BE2C (cell line): ENCODE measurements around the gene NTRK2.

Source experiments
- DNase-seq: peaks from one replicate; pipeline ENCODE4 v3.0.0-alpha.2; 2020
- H3K27me3 ChIP-seq: fragments of 250-450 bp; sonication (Bioruptor Pico); 2 replicates; pipeline ENCODE4 v1.5.1; 2020; ENCODE audit warnings: mild to moderate bottlenecking
- H3K36me3 ChIP-seq: fragments of 250-450 bp; sonication (Bioruptor Pico); 2 replicates; pipeline ENCODE4 v1.5.1; 2020; ENCODE audit warnings: mild to moderate bottlenecking
- H3K4me1 ChIP-seq: fragments of 250-450 bp; sonication (Bioruptor Pico); 2 replicates; pipeline ENCODE4 v1.5.1; 2020
- H3K4me3 ChIP-seq: 2 replicates; pipeline ENCODE4 v1.5.1; 2011; ENCODE audit warnings: low read depth, low read length
- H3K9me3 ChIP-seq: fragments of 250-450 bp; sonication (Bioruptor Pico); 2 replicates; pipeline ENCODE4 v1.5.1; 2020
- CTCF ChIP-seq: IDR thresholded peaks from 2 replicates; pipeline ENCODE4 v1.5.1; 2012; ENCODE audit warnings: mild to moderate bottlenecking, low read depth, low read length

The NTRK2 gene

DNA sequence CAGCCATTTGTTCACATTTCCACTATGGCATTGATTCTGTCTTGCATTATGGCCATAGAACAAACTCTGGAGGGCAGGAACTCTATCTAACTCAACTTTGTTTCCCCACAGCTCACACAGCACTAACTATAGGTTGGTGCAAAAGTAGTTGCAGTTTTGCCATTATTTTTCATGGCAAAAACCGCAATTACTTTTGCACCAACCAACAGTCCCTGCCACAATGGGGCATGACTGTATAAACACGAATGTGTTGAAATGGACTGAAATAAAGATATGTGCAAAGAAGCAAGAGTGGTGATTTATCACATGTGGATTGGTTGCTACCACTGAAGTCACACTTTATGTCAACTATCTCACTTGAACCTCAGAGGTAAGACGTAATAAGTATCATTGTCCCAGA, 338.7 kb downstream of the NTRK2 start:
- H3K36me3 ChIP-seq: no peaks in the 10 kb centered on the region
- no peaks in the 10 kb centered on the region for H3K4me1 ChIP-seq
- H3K9me3 ChIP-seq: no peaks in the 10 kb centered on the region
- no peak for DNase-seq
- H3K27me3 ChIP-seq: no peaks in the 10 kb centered on the region
- no peak for TF ChIP-seq CTCF
- no peak overlapping the region for H3K4me3 ChIP-seq

DNA sequence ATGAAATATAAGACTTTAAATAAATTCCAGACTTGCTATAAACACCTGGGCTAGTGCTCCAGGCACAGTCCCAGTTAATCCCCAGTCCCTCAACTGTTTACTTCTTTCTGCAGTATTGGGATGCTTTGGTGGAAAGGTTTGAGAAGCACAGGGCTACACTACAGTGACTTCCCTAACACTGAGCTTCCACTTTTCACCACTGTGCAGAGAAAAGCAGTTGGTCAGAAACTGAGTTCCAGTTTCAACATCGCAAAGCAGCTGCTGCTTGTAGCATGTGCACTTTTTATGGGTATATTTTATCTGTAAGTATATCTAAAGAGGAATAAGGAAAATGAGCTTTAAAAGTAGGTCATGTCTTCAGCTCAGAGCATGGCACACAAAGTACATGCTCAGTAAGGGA, 339.7 kb downstream of the NTRK2 start:
- Histone ChIP-seq H3K4me3 (no peak overlapping the region), H3K4me1 (no peaks in the 10 kb centered on the region), H3K36me3 (no peaks in the 10 kb centered on the region), H3K27me3 (no peaks in the 10 kb centered on the region), H3K9me3 (no peaks in the 10 kb centered on the region)
- DNase-seq: no peak
- TF ChIP-seq CTCF: no peak

- H3K27me3 ChIP-seq: no peaks in the 10 kb centered on the region
- no peak for DNase-seq
- TF ChIP-seq CTCF: no peak
- no peaks in the 10 kb centered on the region for H3K9me3 ChIP-seq
- H3K4me3 ChIP-seq: no peak overlapping the region
- H3K4me1 ChIP-seq: no peaks in the 10 kb centered on the region
- no peaks in the 10 kb centered on the region for H3K36me3 ChIP-seq
Measured at GRCh38 chr9:85013703-85014102, 344.2 kb downstream of the NTRK2 start.

DNA sequence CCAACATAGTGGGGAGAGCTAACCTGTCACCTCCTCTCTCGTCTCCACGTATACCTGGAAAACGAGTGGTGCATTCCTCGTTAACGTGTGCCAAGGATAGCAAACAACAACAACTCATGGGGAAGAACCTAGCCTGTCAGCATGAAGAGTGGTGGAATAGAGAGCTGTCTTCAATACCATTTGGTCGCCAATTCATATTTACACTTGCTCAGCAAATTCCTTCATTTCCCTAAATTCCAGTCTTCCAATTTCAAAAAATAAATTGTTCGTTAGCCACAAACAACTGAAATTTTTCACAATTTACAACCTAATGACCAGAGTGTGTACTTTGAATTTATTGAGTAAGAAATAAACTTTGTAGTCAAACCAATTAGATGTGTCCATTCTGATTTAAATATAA, 344.8 kb downstream of the NTRK2 start:
- no peak for TF ChIP-seq CTCF
- Histone ChIP-seq H3K9me3 (no peaks in the 10 kb centered on the region), H3K4me1 (no peaks in the 10 kb centered on the region), H3K27me3 (no peaks in the 10 kb centered on the region), H3K36me3 (no peaks in the 10 kb centered on the region), H3K4me3 (no peak overlapping the region)
- no peak for DNase-seq

DNA sequence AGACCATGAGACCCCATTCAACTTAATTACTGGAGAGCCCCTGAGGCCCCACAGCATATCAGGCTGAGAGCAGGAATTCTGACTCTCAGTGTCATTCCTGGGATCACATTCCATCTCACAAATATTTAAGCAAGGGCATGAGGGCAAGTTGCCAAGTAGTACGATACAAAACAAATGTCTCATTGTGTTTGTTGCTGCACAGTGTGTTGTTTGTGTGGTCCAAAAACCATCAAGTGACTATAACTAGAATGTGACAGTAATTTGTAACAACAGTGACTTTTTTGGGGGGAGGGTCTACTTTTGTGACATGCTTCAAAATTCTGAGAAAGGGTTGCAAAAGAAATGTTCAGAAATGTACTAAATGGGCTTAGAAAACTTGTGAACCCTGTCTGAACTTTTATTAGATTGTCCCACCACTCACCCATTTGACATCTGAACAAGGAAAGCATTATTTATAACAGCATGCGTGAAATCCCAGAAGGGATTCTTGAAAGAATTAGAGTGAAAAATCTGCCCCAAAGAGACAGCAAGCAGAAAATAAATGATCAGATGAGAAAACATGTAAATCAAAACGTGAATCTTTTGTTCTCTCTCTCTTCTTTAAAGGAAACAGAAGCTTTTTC, 347.0 kb downstream of the NTRK2 start:
- H3K27me3 ChIP-seq: no peaks in the 10 kb centered on the region

More for the DNA sequence above, 347.0 kb downstream of the NTRK2 start:
- H3K4me1 ChIP-seq: no peaks in the 10 kb centered on the region
- H3K9me3 ChIP-seq: no peaks in the 10 kb centered on the region
- H3K4me3 ChIP-seq: no peak overlapping the region
- TF ChIP-seq CTCF: no peak
- no peaks in the 10 kb centered on the region for H3K36me3 ChIP-seq
- DNase-seq: no peak
